ENCODE measurements around the gene G2E3. TPM values are rescaled to one million over a fixed set of nuclear protein-coding genes. Genes with fewer than 3 reads are reported as not detected.

Gene G2E3
- 14.7 to 22.8 TPM (median 16.0 TPM) in 3 replicates for total RNA-seq
- long read RNA-seq, full-length matches to known transcripts, result 11 of 17 reads
- long read RNA-seq, partial matches to known transcripts, result 0 of 17 reads
- long read RNA-seq, other reads (novel, unspliced or antisense), result 6 of 17 reads

DNA sequence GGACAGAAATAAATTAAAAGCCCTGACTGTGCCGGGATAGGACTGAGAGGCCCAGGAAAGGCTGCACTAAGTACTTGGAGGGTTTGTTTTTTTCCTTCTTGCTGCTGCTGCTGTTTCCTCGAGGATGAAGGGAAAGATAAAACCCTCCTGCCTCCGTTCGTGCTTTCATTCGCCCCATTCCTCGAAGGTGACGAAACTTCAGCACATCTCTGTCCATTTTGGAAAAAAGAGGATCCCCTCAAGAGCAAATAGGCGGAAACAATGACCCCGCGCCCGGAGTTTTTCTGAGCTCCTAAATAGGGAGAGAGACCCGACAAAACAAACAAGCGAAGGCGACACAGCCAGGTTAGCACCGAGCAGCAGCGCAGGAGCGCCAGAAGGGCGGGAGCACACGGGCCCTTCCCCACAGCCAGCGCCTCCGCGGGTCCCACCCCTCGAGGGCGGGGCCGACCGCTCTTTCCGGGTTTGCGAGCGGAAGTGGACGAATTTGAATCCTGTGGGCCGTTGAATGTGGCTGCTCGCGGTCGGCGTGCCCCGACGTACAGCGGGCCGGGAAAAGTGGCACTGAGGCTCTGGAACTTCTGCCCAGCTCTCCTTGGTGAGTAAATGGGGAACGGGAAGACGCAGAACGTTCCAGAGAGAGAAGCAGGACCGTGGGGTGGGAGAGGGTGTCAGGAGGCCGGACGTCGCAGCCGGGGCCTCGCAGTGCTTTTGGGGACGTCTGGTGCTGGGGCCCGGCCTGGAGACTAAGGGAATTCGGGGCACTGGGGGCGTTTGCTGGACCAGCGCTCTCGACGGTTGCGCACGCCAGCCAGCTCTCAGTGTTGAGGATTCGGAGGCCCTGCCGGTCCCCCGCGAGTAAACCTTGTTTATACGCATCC, at the start of gene G2E3:
Gene G2E3, plus strand, starts transcription at position 484 of the 881 bp plus-strand sequence. CDS start 21,922 bp downstream, outside the sequence.
- TF ChIP-seq, protein P1, sequence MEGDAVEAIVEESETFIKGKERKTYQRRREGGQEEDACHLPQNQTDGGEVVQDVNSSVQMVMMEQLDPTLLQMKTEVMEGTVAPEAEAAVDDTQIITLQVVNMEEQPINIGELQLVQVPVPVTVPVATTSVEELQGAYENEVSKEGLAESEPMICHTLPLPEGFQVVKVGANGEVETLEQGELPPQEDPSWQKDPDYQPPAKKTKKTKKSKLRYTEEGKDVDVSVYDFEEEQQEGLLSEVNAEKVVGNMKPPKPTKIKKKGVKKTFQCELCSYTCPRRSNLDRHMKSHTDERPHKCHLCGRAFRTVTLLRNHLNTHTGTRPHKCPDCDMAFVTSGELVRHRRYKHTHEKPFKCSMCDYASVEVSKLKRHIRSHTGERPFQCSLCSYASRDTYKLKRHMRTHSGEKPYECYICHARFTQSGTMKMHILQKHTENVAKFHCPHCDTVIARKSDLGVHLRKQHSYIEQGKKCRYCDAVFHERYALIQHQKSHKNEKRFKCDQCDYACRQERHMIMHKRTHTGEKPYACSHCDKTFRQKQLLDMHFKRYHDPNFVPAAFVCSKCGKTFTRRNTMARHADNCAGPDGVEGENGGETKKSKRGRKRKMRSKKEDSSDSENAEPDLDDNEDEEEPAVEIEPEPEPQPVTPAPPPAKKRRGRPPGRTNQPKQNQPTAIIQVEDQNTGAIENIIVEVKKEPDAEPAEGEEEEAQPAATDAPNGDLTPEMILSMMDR (IDR thresholded peaks at IDR 0.05), result no peak
- Mint-ChIP-seq H3K36me3 (ENCODE audit: low read depth) (no peaks in the 10 kb centered on the region), H3K27ac (ENCODE audit: unreplicated experiment) (peak within 1 kb of the TSS; percentile 100), H3K27me3 (ENCODE audit: low read depth) (no peaks in the 10 kb centered on the region), H3K9me3 (ENCODE audit: low read depth) (no peaks in the 10 kb centered on the region), H3K4me1 (ENCODE audit: low read depth) (peaks cover 33% of the 10 kb centered on the region), H3K4me3 (ENCODE audit: unreplicated experiment) (peak within 1 kb of the TSS; percentile 100)
- peak; percentile 94 for DNase-seq (ENCODE audit: low spot score)

DNA sequence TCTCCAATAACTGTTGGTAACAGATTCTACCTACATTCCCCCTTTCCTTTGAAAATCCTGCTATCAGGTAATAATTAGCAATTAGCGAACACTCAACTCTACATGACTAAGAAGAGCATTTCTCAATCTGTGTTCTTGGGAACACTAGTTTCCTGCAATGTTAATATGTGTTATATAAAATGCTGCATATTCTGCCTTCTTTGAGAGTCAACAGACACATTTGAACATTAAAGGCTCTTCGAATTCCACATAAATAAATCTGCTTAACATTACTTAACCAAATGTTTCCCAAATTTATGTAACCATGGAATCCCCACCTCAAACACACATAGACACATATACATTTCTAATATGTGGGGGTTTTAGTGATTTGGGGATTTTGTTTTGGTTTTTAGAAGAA, 41.2 kb upstream of the G2E3 start:
- Mint-ChIP-seq H3K27ac (ENCODE audit: unreplicated experiment) (no peak overlapping the region), H3K27me3 (ENCODE audit: low read depth) (peaks cover 30% of the 10 kb centered on the region), H3K4me3 (ENCODE audit: unreplicated experiment) (no peak overlapping the region), H3K36me3 (ENCODE audit: low read depth) (no peaks in the 10 kb centered on the region), H3K4me1 (ENCODE audit: low read depth) (peaks cover 4% of the 10 kb centered on the region), H3K9me3 (ENCODE audit: low read depth) (no peaks in the 10 kb centered on the region)
- DNase-seq (ENCODE audit: low spot score), result no peak
- TF ChIP-seq, protein P1 (IDR thresholded peaks at IDR 0.05), result no peak

- no peaks in the 10 kb centered on the region for H3K36me3 Mint-ChIP-seq (ENCODE audit: low read depth)
- TF ChIP-seq, protein P1 (IDR thresholded peaks at IDR 0.05), result no peak
- no peak for DNase-seq (ENCODE audit: low spot score)
- peaks cover 4% of the 10 kb centered on the region for H3K4me1 Mint-ChIP-seq (ENCODE audit: low read depth)
- H3K9me3 Mint-ChIP-seq (ENCODE audit: low read depth), result no peaks in the 10 kb centered on the region
- H3K27me3 Mint-ChIP-seq (ENCODE audit: low read depth), result peaks cover 27% of the 10 kb centered on the region
- H3K4me3 Mint-ChIP-seq (ENCODE audit: unreplicated experiment), result no peak overlapping the region
- no peak overlapping the region for H3K27ac Mint-ChIP-seq (ENCODE audit: unreplicated experiment)
Measured at GRCh38 chr14:30518867-30519560, 39.9 kb upstream of the G2E3 start.

GRCh38 chr14:30519961-30520360, 39.0 kb upstream of the G2E3 start:
- Mint-ChIP-seq H3K4me1 (ENCODE audit: low read depth) (peaks cover 4% of the 10 kb centered on the region), H3K4me3 (ENCODE audit: unreplicated experiment) (no peak overlapping the region), H3K27me3 (ENCODE audit: low read depth) (peaks cover 22% of the 10 kb centered on the region), H3K27ac (ENCODE audit: unreplicated experiment) (no peak overlapping the region), H3K36me3 (ENCODE audit: low read depth) (no peaks in the 10 kb centered on the region), H3K9me3 (ENCODE audit: low read depth) (no peaks in the 10 kb centered on the region)
- TF ChIP-seq, protein P1 (IDR thresholded peaks at IDR 0.05), result no peak
- DNase-seq (ENCODE audit: low spot score), result no peak

- Mint-ChIP-seq H3K27me3 (ENCODE audit: low read depth) (peaks cover 18% of the 10 kb centered on the region), H3K4me3 (ENCODE audit: unreplicated experiment) (no peak overlapping the region), H3K4me1 (ENCODE audit: low read depth) (peaks cover 4% of the 10 kb centered on the region), H3K9me3 (ENCODE audit: low read depth) (no peaks in the 10 kb centered on the region), H3K27ac (ENCODE audit: unreplicated experiment) (no peak overlapping the region), H3K36me3 (ENCODE audit: low read depth) (no peaks in the 10 kb centered on the region)
- no peak for DNase-seq (ENCODE audit: low spot score)
- TF ChIP-seq, protein P1 (IDR thresholded peaks at IDR 0.05), result no peak
Measured at GRCh38 chr14:30520536-30520935, 38.4 kb upstream of the G2E3 start.

Measured in chondrocyte (in vitro differentiated cells).